Measurements from ENCODE around the gene TDRD3. TPM values are rescaled to one million over a fixed set of nuclear protein-coding genes. Genes with fewer than 3 reads are reported as not detected.

The TDRD3 gene
- total RNA-seq, 2 experiments from 2014 or later = 22.4 to 27.2 TPM

DNA sequence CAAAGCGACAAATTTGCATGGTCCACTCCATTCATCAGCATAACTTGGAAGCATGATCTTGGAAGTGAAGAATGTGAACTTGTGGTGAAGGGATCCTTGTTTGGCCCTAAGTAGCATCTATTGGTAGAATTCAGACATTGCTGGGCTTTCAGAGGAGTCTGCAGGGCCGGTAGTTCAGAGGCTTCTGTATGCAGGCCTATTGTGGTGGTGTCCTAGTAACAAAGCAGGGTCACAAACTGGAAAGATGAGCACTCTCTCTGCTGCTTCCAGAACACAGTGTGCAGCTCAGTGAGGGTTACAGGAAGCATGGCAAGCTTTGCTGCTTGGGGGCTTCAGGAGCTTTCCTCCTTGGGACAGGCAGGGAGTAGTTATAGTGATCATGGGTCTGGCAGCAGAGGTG is 206.0 kb downstream of the TDRD3 start:
- no peak overlapping the region for H3K4me3 ChIP-seq (ENCODE audit: low read length)
- no peak overlapping the region for H3K27ac Mint-ChIP-seq
- CTCF ChIA-PET = no interaction called here
- no peaks in the 10 kb centered on the region for H3K4me1 ChIP-seq (ENCODE audit: insufficient read depth, low read length)
- H3K9me3 ChIP-seq (ENCODE audit: control insufficient read depth in 1 of 2, insufficient read depth in 1 of 2, low read length in 2 of 2) = no peaks in the 10 kb centered on the region
- H3K4me1 Mint-ChIP-seq (ENCODE audit: low read depth) = no peaks in the 10 kb centered on the region
- no peak overlapping the region for H3K27ac ChIP-seq (ENCODE audit: low read depth in 1 of 2, low read length in 2 of 2)
- intact Hi-C loops (cut with DNase I, micrococcal nuclease) = no loop called here
- TF ChIP-seq, protein P1, sequence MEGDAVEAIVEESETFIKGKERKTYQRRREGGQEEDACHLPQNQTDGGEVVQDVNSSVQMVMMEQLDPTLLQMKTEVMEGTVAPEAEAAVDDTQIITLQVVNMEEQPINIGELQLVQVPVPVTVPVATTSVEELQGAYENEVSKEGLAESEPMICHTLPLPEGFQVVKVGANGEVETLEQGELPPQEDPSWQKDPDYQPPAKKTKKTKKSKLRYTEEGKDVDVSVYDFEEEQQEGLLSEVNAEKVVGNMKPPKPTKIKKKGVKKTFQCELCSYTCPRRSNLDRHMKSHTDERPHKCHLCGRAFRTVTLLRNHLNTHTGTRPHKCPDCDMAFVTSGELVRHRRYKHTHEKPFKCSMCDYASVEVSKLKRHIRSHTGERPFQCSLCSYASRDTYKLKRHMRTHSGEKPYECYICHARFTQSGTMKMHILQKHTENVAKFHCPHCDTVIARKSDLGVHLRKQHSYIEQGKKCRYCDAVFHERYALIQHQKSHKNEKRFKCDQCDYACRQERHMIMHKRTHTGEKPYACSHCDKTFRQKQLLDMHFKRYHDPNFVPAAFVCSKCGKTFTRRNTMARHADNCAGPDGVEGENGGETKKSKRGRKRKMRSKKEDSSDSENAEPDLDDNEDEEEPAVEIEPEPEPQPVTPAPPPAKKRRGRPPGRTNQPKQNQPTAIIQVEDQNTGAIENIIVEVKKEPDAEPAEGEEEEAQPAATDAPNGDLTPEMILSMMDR (IDR thresholded peaks at IDR 0.05) = no peak
- H3K36me3 Mint-ChIP-seq (ENCODE audit: low read depth) = no peaks in the 10 kb centered on the region
- peaks cover 2% of the 10 kb centered on the region for H3K27me3 Mint-ChIP-seq
- H3K9me3 Mint-ChIP-seq = no peaks in the 10 kb centered on the region
- ATAC-seq (ENCODE audit: poor library complexity) = no peak
- no peaks in the 10 kb centered on the region for H3K27me3 ChIP-seq (ENCODE audit: control insufficient read depth in 1 of 2, insufficient read depth in 2 of 2, low read length in 2 of 2)
- DNase-seq = no peak
- no peak overlapping the region for H3K4me3 Mint-ChIP-seq
- POLR2A ChIA-PET = no interaction called here
- H3K36me3 ChIP-seq (ENCODE audit: insufficient read depth, low read length) = no peaks in the 10 kb centered on the region

DNA sequence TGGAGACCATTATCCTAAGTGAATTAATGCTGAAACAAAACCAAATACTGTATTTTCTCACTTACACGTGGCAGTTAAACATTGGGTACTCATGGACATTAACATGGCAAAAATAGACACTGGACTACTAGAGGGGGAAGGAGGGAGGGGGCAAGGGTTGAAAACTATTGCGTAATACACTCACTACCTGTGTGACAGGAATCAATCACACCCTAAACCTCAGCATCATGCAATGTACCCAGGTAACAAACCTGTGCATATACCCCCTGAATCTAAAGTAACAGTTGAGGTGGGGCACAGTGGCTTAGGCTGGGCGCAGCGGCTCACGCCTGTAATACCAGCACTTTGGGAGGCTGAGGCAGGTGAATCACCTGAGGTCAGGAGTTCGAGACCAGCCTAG is 207.0 kb downstream of the TDRD3 start:
- CTCF ChIA-PET = no interaction called here
- H3K27me3 Mint-ChIP-seq = no peaks in the 10 kb centered on the region
- no peaks in the 10 kb centered on the region for H3K9me3 ChIP-seq (ENCODE audit: control insufficient read depth in 1 of 2, insufficient read depth in 1 of 2, low read length in 2 of 2)
- H3K4me1 Mint-ChIP-seq (ENCODE audit: low read depth) = no peaks in the 10 kb centered on the region
- TF ChIP-seq, protein P1 (IDR thresholded peaks at IDR 0.05) = no peak
- H3K4me3 ChIP-seq (ENCODE audit: low read length) = no peak overlapping the region
- intact Hi-C loops (cut with DNase I, micrococcal nuclease) = no loop called here
- H3K36me3 ChIP-seq (ENCODE audit: insufficient read depth, low read length) = no peaks in the 10 kb centered on the region
- no peak overlapping the region for H3K27ac Mint-ChIP-seq
- DNase-seq (no peak), ATAC-seq (ENCODE audit: poor library complexity) (no peak)
- no peaks in the 10 kb centered on the region for H3K4me1 ChIP-seq (ENCODE audit: insufficient read depth, low read length)
- no peak overlapping the region for H3K4me3 Mint-ChIP-seq
- H3K36me3 Mint-ChIP-seq (ENCODE audit: low read depth) = no peaks in the 10 kb centered on the region
- no peak overlapping the region for H3K27ac ChIP-seq (ENCODE audit: low read depth in 1 of 2, low read length in 2 of 2)
- no peaks in the 10 kb centered on the region for H3K9me3 Mint-ChIP-seq
- POLR2A ChIA-PET = no interaction called here
- H3K27me3 ChIP-seq (ENCODE audit: control insufficient read depth in 1 of 2, insufficient read depth in 2 of 2, low read length in 2 of 2) = no peaks in the 10 kb centered on the region

DNA sequence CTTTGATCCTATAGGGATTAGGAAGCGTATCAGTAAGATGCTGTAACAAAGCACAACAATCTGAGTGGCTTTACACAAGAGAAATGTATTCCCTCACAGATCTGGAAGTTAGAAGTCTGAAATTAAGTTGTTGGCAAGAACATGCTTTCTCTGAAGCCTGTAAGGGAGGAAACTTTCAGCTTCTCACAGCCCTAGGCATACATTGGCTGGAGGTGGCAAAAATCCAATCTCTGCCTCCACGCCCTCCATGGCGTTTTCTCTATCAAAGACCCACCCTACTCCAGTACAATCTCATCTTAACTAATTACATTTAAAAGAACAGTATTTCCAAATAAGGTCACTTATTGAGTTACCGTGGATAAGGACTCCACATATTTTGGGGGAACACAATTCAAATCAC is 211.9 kb downstream of the TDRD3 start:
- H3K4me1 Mint-ChIP-seq (ENCODE audit: low read depth) = no peaks in the 10 kb centered on the region
- intact Hi-C loops (cut with DNase I, micrococcal nuclease) = no loop called here
- DNase-seq (no peak), ATAC-seq (ENCODE audit: poor library complexity) (no peak)
- no peaks in the 10 kb centered on the region for H3K4me1 ChIP-seq (ENCODE audit: insufficient read depth, low read length)
- no peak overlapping the region for H3K4me3 Mint-ChIP-seq
- POLR2A ChIA-PET = no interaction called here
- H3K9me3 Mint-ChIP-seq = no peaks in the 10 kb centered on the region
- TF ChIP-seq, protein P1 (IDR thresholded peaks at IDR 0.05) = no peak
- H3K36me3 Mint-ChIP-seq (ENCODE audit: low read depth) = no peaks in the 10 kb centered on the region
- H3K27me3 Mint-ChIP-seq = no peaks in the 10 kb centered on the region
- H3K9me3 ChIP-seq (ENCODE audit: control insufficient read depth in 1 of 2, insufficient read depth in 1 of 2, low read length in 2 of 2) = no peaks in the 10 kb centered on the region
- H3K27ac ChIP-seq (ENCODE audit: low read depth in 1 of 2, low read length in 2 of 2) = no peak overlapping the region
- H3K36me3 ChIP-seq (ENCODE audit: insufficient read depth, low read length) = no peaks in the 10 kb centered on the region
- CTCF ChIA-PET = no interaction called here
- no peak overlapping the region for H3K27ac Mint-ChIP-seq
- peaks cover 0 to 2% of the 10 kb centered on the region in 2 experiments for H3K27me3 ChIP-seq (ENCODE audit: control insufficient read depth in 1 of 2, insufficient read depth in 2 of 2, low read length in 2 of 2)
- H3K4me3 ChIP-seq (ENCODE audit: low read length) = no peak overlapping the region

Measured in CD4-positive, alpha-beta T cell (primary cell).